T47D (cell line): ENCODE results near the gene SLC6A11.
A peak's percentile ranks its signal among the peaks of the same experiment; 100 is the strongest.

Experiments
- DNase-seq, 2 experiments: peaks; one replicate each; pipeline versions ENCODE4 v3.0.0 to v3.0.0-alpha.2; 2011 to 2012; ENCODE audit warnings: low read depth in 1 of 2, low spot score in 1 of 2
- JUND ChIP-seq: IDR thresholded peaks from 2 replicates; pipeline ENCODE4 v1.6.1; 2012; ENCODE audit warnings: low read depth
- in situ Hi-C: cut with HindIII; loops from 2 replicates; pipeline ENCODE4 v1.10.0; 2016; ENCODE audit warnings: low sequenced_read_pairs, low pct_unique_long_range_greater_than_20kb

The SLC6A11 gene

GRCh38 chr3:10949197-10949596 lies 133.2 kb downstream of the SLC6A11 start:
- in situ Hi-C loops: no loop called here
- TF ChIP-seq JUND: no peak
- DNase-seq: no peak

GRCh38 chr3:10950476-10951294 lies 134.7 kb downstream of the SLC6A11 start:
- DNase-seq: peak; percentile 61
- TF ChIP-seq JUND: no peak
- in situ Hi-C loops: no loop called here

GRCh38 chr3:10951295-10951926 lies 135.4 kb downstream of the SLC6A11 start:
- no peak for DNase-seq
- TF ChIP-seq JUND: no peak
- in situ Hi-C loops: no loop called here

- no peak for TF ChIP-seq JUND
- in situ Hi-C loops: no loop called here
- no peak for DNase-seq
Measured at GRCh38 chr3:10952525-10952924, 136.5 kb downstream of the SLC6A11 start.

- in situ Hi-C loops: no loop called here
- TF ChIP-seq JUND: no peak
- DNase-seq: no peak
Measured at GRCh38 chr3:10954740-10955139, 138.7 kb downstream of the SLC6A11 start.

GRCh38 chr3:10955711-10956453 lies 139.9 kb downstream of the SLC6A11 start:
- in situ Hi-C loops: no loop called here
- no peak for TF ChIP-seq JUND
- no peak for DNase-seq

- no peak for TF ChIP-seq JUND
- in situ Hi-C loops: no loop called here
- DNase-seq: no peak
Measured at GRCh38 chr3:10956531-10956930, 140.5 kb downstream of the SLC6A11 start.

GRCh38 chr3:10956986-10957385 lies 141.0 kb downstream of the SLC6A11 start:
- DNase-seq: no peak
- in situ Hi-C loops: no loop called here
- no peak for TF ChIP-seq JUND

- in situ Hi-C loops: no loop called here
- TF ChIP-seq JUND: no peak
- DNase-seq: no peak
Measured at GRCh38 chr3:10957976-10958749, 142.1 kb downstream of the SLC6A11 start.

GRCh38 chr3:10960255-10960654 lies 144.2 kb downstream of the SLC6A11 start:
- in situ Hi-C loops: no loop called here
- no peak for TF ChIP-seq JUND
- DNase-seq: no peak

- in situ Hi-C loops: no loop called here
- TF ChIP-seq JUND: no peak
- no peak for DNase-seq
Measured at GRCh38 chr3:10961921-10962320, 145.9 kb downstream of the SLC6A11 start.

GRCh38 chr3:10962481-10963036 lies 146.5 kb downstream of the SLC6A11 start:
- DNase-seq: peak in 1 of 2 experiments; percentile 7
- TF ChIP-seq JUND: no peak
- in situ Hi-C loops: no loop called here
